Endothelial cell of umbilical vein (primary cell): ENCODE measurements around the gene NOSIP. TPM values are rescaled to one million over a fixed set of nuclear protein-coding genes. Genes with fewer than 3 reads are reported as not detected.

ENCODE experiments used
- BruUV-seq: library from RNA; stranded (reverse); fragments of 400-500 nt; replicated peaks from 2 replicates; lab custom pipeline; 2021; lab: Mats Ljungman, UMichigan
- CTCF ChIA-PET: fragments of 300-600, 350-600 bp; sonication (Branson Sonifier 250); formaldehyde crosslinking; loops from one replicate; lab custom pipeline; 2021; ENCODE audit warnings: antibody characterized with exemption, inconsistent platforms; lab: Charles Lee
- POLR2A ChIA-PET: fragments of 300-600, 350-600 bp; sonication (Branson Sonifier 250); formaldehyde crosslinking; loops from one replicate; lab custom pipeline; 2021; ENCODE audit warnings: antibody characterized with exemption, inconsistent platforms; lab: Charles Lee
- DNase-seq: peaks from one replicate; pipeline ENCODE4 v3.0.0-alpha.2; 2011; ENCODE audit warnings: low read depth, low spot score
- FAIRE-seq: peaks from 2 replicates; lab custom pipeline; 2011; peaks lifted over from hg19 to GRCh38; lab: Jason Lieb, UNC
- H2AFZ ChIP-seq: 2 replicates; pipeline ENCODE4 v1.6.0; 2012; ENCODE audit warnings: low read depth, low read length, control low read depth, inconsistent platforms
- H3K27ac ChIP-seq: 2 replicates; pipeline ENCODE4 v1.5.1; 2011; ENCODE audit warnings: low read depth, mild to moderate bottlenecking, control low read depth, low read length, moderate library complexity; ENCODE audit not compliant: insufficient read depth
- H3K27me3 ChIP-seq, 2 experiments: 2 replicates each; pipeline versions ENCODE4 v1.6.0 to v1.6.1; 2011; ENCODE audit warnings: low read length in 2 of 2, mixed read lengths in 1 of 2; ENCODE audit not compliant: control insufficient read depth in 2 of 2, insufficient read depth in 2 of 2
- H3K36me3 ChIP-seq, 2 experiments: 2 replicates in 1 of 2; 3 replicates in 1 of 2; pipeline ENCODE4 v1.5.1; 2011; ENCODE audit warnings: low read length in 2 of 2, mild to moderate bottlenecking in 1 of 2, moderate library complexity in 1 of 2; ENCODE audit not compliant: control insufficient read depth in 2 of 2, insufficient read depth in 2 of 2; ENCODE audit errors: extremely low read depth in 1 of 2
- H3K4me1 ChIP-seq: 3 replicates; pipeline ENCODE4 v1.5.1; 2011; ENCODE audit warnings: mild to moderate bottlenecking, low read length; ENCODE audit not compliant: control insufficient read depth, insufficient read depth; ENCODE audit errors: extremely low read depth
- H3K4me2 ChIP-seq: 2 replicates; pipeline ENCODE4 v1.6.1; 2011; ENCODE audit warnings: low read length, control low read depth, mixed read lengths; ENCODE audit not compliant: insufficient read depth
- H3K4me3 ChIP-seq, 3 experiments: fragments of 200-600 bp in 1 of 3; sonication (generic), shearing (Covaris generic) in 1 of 3; replicated peaks in 1 of 3; 2 replicates each; pipeline ENCODE4 v1.5.1; 2011 to 2016; ENCODE audit warnings: control low read depth in 3 of 3, low read length in 3 of 3, mild to moderate bottlenecking in 2 of 3, inconsistent platforms in 1 of 3, low read depth in 1 of 3, moderate library complexity in 1 of 3; ENCODE audit not compliant: insufficient read depth in 1 of 3
- H3K79me2 ChIP-seq: 2 replicates; pipeline ENCODE4 v1.6.0; 2012; ENCODE audit warnings: low read length, inconsistent platforms; ENCODE audit not compliant: control insufficient read depth, insufficient read depth
- H3K9ac ChIP-seq: replicated peaks from 2 replicates; pipeline ENCODE3; 2011; ENCODE audit warnings: low read length, control low read depth; ENCODE audit not compliant: insufficient read depth; ENCODE audit errors: extremely low read depth
- H3K9me1 ChIP-seq: replicated peaks from 3 replicates; pipeline ENCODE4 v1.6.0; 2011; ENCODE audit warnings: mild to moderate bottlenecking, low read length; ENCODE audit not compliant: control insufficient read depth, insufficient read depth; ENCODE audit errors: extremely low read depth
- H3K9me3 ChIP-seq: replicated peaks from 2 replicates; pipeline ENCODE4 v1.5.1; 2012; ENCODE audit warnings: low read length, inconsistent platforms; ENCODE audit not compliant: control insufficient read depth, insufficient read depth
- H4K20me1 ChIP-seq: replicated peaks from 2 replicates; pipeline ENCODE3; 2011; ENCODE audit warnings: mild to moderate bottlenecking, low read length; ENCODE audit not compliant: control insufficient read depth, insufficient read depth; ENCODE audit errors: extremely low read depth
- EZH2 ChIP-seq: IDR thresholded peaks from 2 replicates; pipeline ENCODE4 v1.6.1; 2012; ENCODE audit warnings: borderline replicate concordance, low read depth, mild to moderate bottlenecking, moderate library complexity, low read length, inconsistent platforms; ENCODE audit not compliant: severe bottlenecking
- FOS ChIP-seq: IDR thresholded peaks from 2 replicates; pipeline ENCODE4 v1.6.1; 2011; ENCODE audit warnings: mild to moderate bottlenecking, low read length, moderate library complexity, borderline replicate concordance; ENCODE audit not compliant: insufficient read depth
- GATA2 ChIP-seq: IDR thresholded peaks from 2 replicates; pipeline ENCODE4 v1.7.0; 2011; ENCODE audit warnings: low read depth, mild to moderate bottlenecking, moderate library complexity, mixed read lengths, low read length; ENCODE audit not compliant: insufficient read length, insufficient read depth
- JUN ChIP-seq: IDR thresholded peaks from 2 replicates; pipeline ENCODE4 v1.6.1; 2011; ENCODE audit warnings: borderline replicate concordance, low read depth; ENCODE audit not compliant: insufficient read length, insufficient read depth
- MAX ChIP-seq: IDR thresholded peaks from 2 replicates; pipeline ENCODE4 v1.6.1; 2011; ENCODE audit not compliant: insufficient read depth, insufficient read length
- MYC ChIP-seq: IDR thresholded peaks from one replicate; pipeline ENCODE4 v1.6.1; 2011; ENCODE audit warnings: mild to moderate bottlenecking, low read depth, low read length
- POLR2A ChIP-seq: IDR thresholded peaks from 2 replicates; pipeline ENCODE4 v1.6.1; 2012; ENCODE audit warnings: low read depth, mild to moderate bottlenecking, control low read depth, low read length
- POLR2AphosphoS5 ChIP-seq: IDR thresholded peaks from 2 replicates; pipeline ENCODE4 v1.6.1; 2012; ENCODE audit warnings: low read depth, mild to moderate bottlenecking, control low read depth, low read length, moderate library complexity; ENCODE audit not compliant: insufficient read depth
- dilution Hi-C: fragments of 300-500 bp; cut with MboI; formaldehyde crosslinking; loops from one replicate; pipeline ENCODE4 v1.15.0; 2019; ENCODE audit warnings: low sequenced_read_pairs; ENCODE audit not compliant: extremely low pct_ligation_motif_present
- intact Hi-C: fragments of 100-400 bp; cut with micrococcal nuclease; formaldehyde crosslinking; loops from one replicate; pipeline ENCODE4 v1.10.0; 2022
- polyA plus RNA-seq, 4 experiments: library from polyadenylated mRNA; depleted of rRNA in 3 of 4; stranded (reverse) in 3 of 4; unstranded in 1 of 4; fragments of >200 nt; gene quantifications; 2 replicates each; pipeline versions ENCODE4 v1.2.1 to v1.2.3, GENCODE V29; 2011 to 2012; ENCODE audit warnings: missing spikeins in 1 of 4
- total RNA-seq: library from RNA; stranded (reverse); gene quantifications from 2 replicates; pipeline ENCODE4 v1.2.3, GENCODE V29; 2021
- TF ChIP-seq, protein P1 (sequence below), 2 donors: IDR thresholded peaks; 1 replicate in 1 of 2; 2 replicates in 1 of 2; pipeline ENCODE4 v1.5.1; 2011; ENCODE audit warnings: low read length in 2 of 2, mild to moderate bottlenecking in 2 of 2, moderate library complexity in 2 of 2, control low read depth in 1 of 2, inconsistent platforms in 1 of 2, low read depth in 1 of 2; ENCODE audit not compliant: insufficient read depth in 1 of 2; ENCODE audit errors: extremely low read depth in 1 of 2

Gene NOSIP
- total and polyA plus RNA-seq, 2 donors (not counting 3 experiments of a cell fraction or from before 2014, with no cell fraction given), result 77.5 to 128 TPM

DNA sequence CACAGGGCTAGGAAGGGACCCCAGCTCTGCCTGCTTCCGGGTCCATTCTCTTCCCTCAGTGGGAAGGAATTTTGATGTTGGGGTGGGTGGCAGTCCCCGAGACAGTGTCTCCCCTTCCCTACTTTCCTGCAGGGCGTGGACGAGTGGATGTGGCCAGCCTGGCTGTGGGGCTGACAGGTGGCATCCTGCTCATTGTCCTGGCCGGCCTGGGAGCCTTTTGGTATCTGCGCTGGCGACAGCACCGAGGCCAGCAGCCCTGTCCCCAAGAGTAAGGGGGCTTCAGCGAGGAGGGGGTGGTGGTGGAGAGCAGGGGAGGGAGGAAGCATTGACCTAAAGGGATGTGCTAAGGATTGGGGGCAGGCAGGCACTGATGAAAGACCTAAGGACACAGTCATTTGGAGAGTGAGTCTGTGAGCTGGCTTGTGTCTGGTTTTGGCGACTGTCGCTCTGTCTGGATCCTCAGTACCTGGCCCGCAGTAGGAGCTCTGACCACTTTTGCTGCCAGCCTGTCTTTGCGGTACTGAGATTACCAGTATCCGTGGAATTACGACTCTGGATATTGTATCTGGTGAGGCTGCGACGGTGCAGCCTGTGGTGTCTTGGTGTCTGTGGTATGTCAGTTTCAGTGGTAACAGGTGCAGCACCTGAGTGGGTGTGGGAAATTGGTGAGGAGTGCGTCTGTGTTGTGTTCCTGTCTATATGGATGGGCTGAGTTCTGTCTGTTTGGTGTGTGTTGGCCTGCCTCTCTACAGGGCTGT lies 8.2 kb upstream of the NOSIP start:
- no peak for TF ChIP-seq JUN
- no peak for TF ChIP-seq POLR2A
- Histone ChIP-seq H3K4me2 (no peak overlapping the region), H3K9me1 (no peaks in the 10 kb centered on the region), H3K9ac (no peak overlapping the region), H3K4me1 (peaks cover 12% of the 10 kb centered on the region), H3K36me3 (no peaks in the 10 kb centered on the region), H3K4me3 (no peak overlapping the region), H4K20me1 (no peaks in the 10 kb centered on the region), H3K27me3 (no peaks in the 10 kb centered on the region), H2AFZ (no peak overlapping the region), H3K79me2 (peaks cover 18% of the 10 kb centered on the region), H3K27ac (no peak overlapping the region), H3K9me3 (no peaks in the 10 kb centered on the region)
- BruUV-seq, result no TSS peak
- CTCF ChIA-PET, result interaction anchor here (1.8 kb wide), 1 partner anchor 18 kb away, joined by 4 read pairs; no protein-coding TSS in a partner anchor
- POLR2A ChIA-PET, result interaction anchor here (0.6 kb wide), 1 partner anchor 61 kb away, joined by 5 read pairs; the partner anchor contains the start of gene RCN3
- dilution Hi-C loops, result no loop called here
- intact Hi-C loops, result no loop called here
- no peak for FAIRE-seq
- no peak for DNase-seq

GRCh38 chr19:49587227-49587626 lies 6.9 kb upstream of the NOSIP start:
- Histone ChIP-seq H3K79me2 (peaks cover 7% of the 10 kb centered on the region), H3K4me1 (peaks cover 7% of the 10 kb centered on the region), H3K4me2 (no peak overlapping the region), H3K4me3 (no peak overlapping the region), H3K9me1 (no peaks in the 10 kb centered on the region), H2AFZ (no peak overlapping the region), H3K27ac (no peak overlapping the region), H3K9me3 (no peaks in the 10 kb centered on the region), H4K20me1 (no peaks in the 10 kb centered on the region), H3K27me3 (no peaks in the 10 kb centered on the region), H3K9ac (no peak overlapping the region), H3K36me3 (no peaks in the 10 kb centered on the region)
- DNase-seq (no peak), FAIRE-seq (no peak)
- no TSS peak for BruUV-seq
- dilution Hi-C loops, result no loop called here
- ChIA-PET POLR2A (no interaction called here), CTCF (interaction anchor here (0.5 to 1.3 kb wide), 3 partner anchors 17 to 85 kb away, joined by 3 to 4 read pairs (median 3); no protein-coding TSS in a partner anchor)
- intact Hi-C loops, result no loop called here
- TF ChIP-seq FOS, result no peak
- TF ChIP-seq MAX, result no peak
- TF ChIP-seq POLR2A, result no peak
- no peak for TF ChIP-seq JUN
- TF ChIP-seq POLR2AphosphoS5, result no peak
- no peak for TF ChIP-seq EZH2
- TF ChIP-seq GATA2, result no peak
- TF ChIP-seq MYC, result no peak
- TF ChIP-seq, protein P1, sequence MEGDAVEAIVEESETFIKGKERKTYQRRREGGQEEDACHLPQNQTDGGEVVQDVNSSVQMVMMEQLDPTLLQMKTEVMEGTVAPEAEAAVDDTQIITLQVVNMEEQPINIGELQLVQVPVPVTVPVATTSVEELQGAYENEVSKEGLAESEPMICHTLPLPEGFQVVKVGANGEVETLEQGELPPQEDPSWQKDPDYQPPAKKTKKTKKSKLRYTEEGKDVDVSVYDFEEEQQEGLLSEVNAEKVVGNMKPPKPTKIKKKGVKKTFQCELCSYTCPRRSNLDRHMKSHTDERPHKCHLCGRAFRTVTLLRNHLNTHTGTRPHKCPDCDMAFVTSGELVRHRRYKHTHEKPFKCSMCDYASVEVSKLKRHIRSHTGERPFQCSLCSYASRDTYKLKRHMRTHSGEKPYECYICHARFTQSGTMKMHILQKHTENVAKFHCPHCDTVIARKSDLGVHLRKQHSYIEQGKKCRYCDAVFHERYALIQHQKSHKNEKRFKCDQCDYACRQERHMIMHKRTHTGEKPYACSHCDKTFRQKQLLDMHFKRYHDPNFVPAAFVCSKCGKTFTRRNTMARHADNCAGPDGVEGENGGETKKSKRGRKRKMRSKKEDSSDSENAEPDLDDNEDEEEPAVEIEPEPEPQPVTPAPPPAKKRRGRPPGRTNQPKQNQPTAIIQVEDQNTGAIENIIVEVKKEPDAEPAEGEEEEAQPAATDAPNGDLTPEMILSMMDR (IDR thresholded peaks at IDR 0.05; ENCODE audit: extremely low read depth in 1 of 2, insufficient read depth in 1 of 2, low read depth in 1 of 2, low read length in 2 of 2), result no peak
